ENCODE results near the gene CES5A.

CES5A gene

DNA sequence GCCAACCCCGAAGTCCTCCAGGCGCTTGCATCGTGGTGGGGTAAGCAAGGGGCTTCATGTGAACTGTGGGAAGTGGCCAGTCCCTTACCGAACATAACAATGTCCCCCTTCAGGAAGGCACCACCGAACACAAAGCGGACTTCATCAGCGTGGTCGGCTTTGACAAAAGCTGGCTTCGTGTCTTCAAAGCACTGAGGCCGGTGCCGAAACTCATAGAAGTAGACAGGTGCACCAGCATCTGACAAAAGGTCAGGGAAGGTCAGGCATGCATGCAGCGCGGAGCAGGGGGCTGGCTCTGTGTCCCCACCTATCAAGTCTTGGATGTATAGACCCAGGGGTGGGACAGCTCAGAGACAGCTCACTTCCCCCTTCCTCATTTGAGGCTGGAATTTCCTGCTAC, 25.6 kb downstream of the CES5A start:
- H3K9me3 ChIP-seq (replicated peaks in 1 of 2; ENCODE audit: control insufficient read depth in 2 of 2, insufficient read depth in 1 of 2, low read depth in 1 of 2, low read length in 2 of 2), result no peaks in the 10 kb centered on the region
- H2BK5ac ChIP-seq (ENCODE audit: low read length), result no peak overlapping the region
- H2AFZ ChIP-seq (ENCODE audit: low read length), result no peak overlapping the region
- no peak overlapping the region for H3K14ac ChIP-seq (ENCODE audit: low read length)
- H2BK120ac ChIP-seq (ENCODE audit: low read depth, low read length), result no peak overlapping the region
- H3K4ac ChIP-seq (ENCODE audit: low read length), result no peak overlapping the region
- no peak overlapping the region for H2AK5ac ChIP-seq (ENCODE audit: low read depth, low read length)
- H4K8ac ChIP-seq (ENCODE audit: low read depth, low read length), result peak overlapping the region; percentile 48
- H4K91ac ChIP-seq (ENCODE audit: low read depth, low read length, poor library complexity), result no peak overlapping the region
- H3K23ac ChIP-seq (ENCODE audit: low read depth, low read length, poor library complexity), result no peak overlapping the region
- no peaks in the 10 kb centered on the region for H3K36me3 ChIP-seq (replicated peaks in 1 of 2; ENCODE audit: control insufficient read depth in 2 of 2, insufficient read depth in 2 of 2, low read length in 2 of 2)
- H3K18ac ChIP-seq (ENCODE audit: low read length), result no peak overlapping the region
- no peak overlapping the region for H2BK15ac ChIP-seq (ENCODE audit: low read length)
- no peaks in the 10 kb centered on the region for H3K4me1 ChIP-seq (ENCODE audit: control insufficient read depth in 2 of 2, insufficient read depth in 1 of 2, low read depth in 1 of 2, low read length in 2 of 2)
- no peak overlapping the region for H3K27ac ChIP-seq (replicated peaks; ENCODE audit: low read length)
- H3K27me3 ChIP-seq (ENCODE audit: control insufficient read depth in 3 of 3, insufficient read depth in 3 of 3, low read depth in 1 of 3, low read length in 3 of 3), result peaks cover 0 to 7% (median 0%) of the 10 kb centered on the region in 3 experiments
- no peak for DNase-seq (ENCODE audit: low spot score)
- H2BK12ac ChIP-seq (ENCODE audit: low read length), result no peak overlapping the region
- H3K9ac ChIP-seq (ENCODE audit: low read depth, low read length, poor library complexity), result no peak overlapping the region
- H3K4me3 ChIP-seq (ENCODE audit: low read length in 2 of 2), result no peak overlapping the region
- WGBS, 2 donors (ENCODE audit: extremely low coverage in 2 of 2, insufficient read length in 2 of 2, insufficient replicate concordance in 1 of 2), result no CpG with 5 or more reads among the region's 13 CpGs
- H3K79me1 ChIP-seq (ENCODE audit: low read depth, low read length), result no peaks in the 10 kb centered on the region
- no peak overlapping the region for H3K4me2 ChIP-seq (ENCODE audit: insufficient read depth, low read length, poor library complexity, severe bottlenecking)

GRCh38 chr16:55846598-55847346, 28.4 kb downstream of the CES5A start:
- Histone ChIP-seq H2AFZ (ENCODE audit: low read length) (no peak overlapping the region), H2BK5ac (ENCODE audit: low read length) (no peak overlapping the region), H3K27me3 (ENCODE audit: control insufficient read depth in 3 of 3, insufficient read depth in 3 of 3, low read depth in 1 of 3, low read length in 3 of 3) (peaks cover 0 to 7% (median 0%) of the 10 kb centered on the region in 3 experiments), H3K4me1 (ENCODE audit: control insufficient read depth in 2 of 2, insufficient read depth in 1 of 2, low read depth in 1 of 2, low read length in 2 of 2) (no peaks in the 10 kb centered on the region), H2AK5ac (ENCODE audit: low read depth, low read length) (no peak overlapping the region), H3K23ac (ENCODE audit: low read depth, low read length, poor library complexity) (no peak overlapping the region), H3K36me3 (replicated peaks in 1 of 2; ENCODE audit: control insufficient read depth in 2 of 2, insufficient read depth in 2 of 2, low read length in 2 of 2) (no peaks in the 10 kb centered on the region), H2BK15ac (ENCODE audit: low read length) (no peak overlapping the region), H4K8ac (ENCODE audit: low read depth, low read length) (no peak overlapping the region), H3K27ac (replicated peaks; ENCODE audit: low read length) (no peak overlapping the region), H3K9ac (ENCODE audit: low read depth, low read length, poor library complexity) (no peak overlapping the region), H3K4me2 (ENCODE audit: insufficient read depth, low read length, poor library complexity, severe bottlenecking) (no peak overlapping the region), H3K9me3 (replicated peaks in 1 of 2; ENCODE audit: control insufficient read depth in 2 of 2, insufficient read depth in 1 of 2, low read depth in 1 of 2, low read length in 2 of 2) (no peaks in the 10 kb centered on the region), H3K4ac (ENCODE audit: low read length) (no peak overlapping the region), H2BK12ac (ENCODE audit: low read length) (no peak overlapping the region), H3K14ac (ENCODE audit: low read length) (no peak overlapping the region), H2BK120ac (ENCODE audit: low read depth, low read length) (no peak overlapping the region), H3K4me3 (ENCODE audit: low read length in 2 of 2) (no peak overlapping the region), H3K79me1 (ENCODE audit: low read depth, low read length) (no peaks in the 10 kb centered on the region), H4K91ac (ENCODE audit: low read depth, low read length, poor library complexity) (no peak overlapping the region), H3K18ac (ENCODE audit: low read length) (no peak overlapping the region)
- no CpG with 5 or more reads among the region's 11 CpGs for WGBS, 2 donors (ENCODE audit: extremely low coverage in 2 of 2, insufficient read length in 2 of 2, insufficient replicate concordance in 1 of 2)
- DNase-seq (ENCODE audit: low spot score), result no peak

- no peak overlapping the region for H3K4me2 ChIP-seq (ENCODE audit: insufficient read depth, low read length, poor library complexity, severe bottlenecking)
- no peak overlapping the region for H3K9ac ChIP-seq (ENCODE audit: low read depth, low read length, poor library complexity)
- H3K14ac ChIP-seq (ENCODE audit: low read length), result no peak overlapping the region
- H3K27me3 ChIP-seq (ENCODE audit: control insufficient read depth in 3 of 3, insufficient read depth in 3 of 3, low read depth in 1 of 3, low read length in 3 of 3), result peaks cover 0 to 7% (median 0%) of the 10 kb centered on the region in 3 experiments
- H4K91ac ChIP-seq (ENCODE audit: low read depth, low read length, poor library complexity), result no peak overlapping the region
- H3K9me3 ChIP-seq (replicated peaks in 1 of 2; ENCODE audit: control insufficient read depth in 2 of 2, insufficient read depth in 1 of 2, low read depth in 1 of 2, low read length in 2 of 2), result no peaks in the 10 kb centered on the region
- no CpG with 5 or more reads among the region's 2 CpGs for WGBS, 2 donors (ENCODE audit: extremely low coverage in 2 of 2, insufficient read length in 2 of 2, insufficient replicate concordance in 1 of 2)
- H2BK120ac ChIP-seq (ENCODE audit: low read depth, low read length), result no peak overlapping the region
- no peak overlapping the region for H2AK5ac ChIP-seq (ENCODE audit: low read depth, low read length)
- no peaks in the 10 kb centered on the region for H3K36me3 ChIP-seq (replicated peaks in 1 of 2; ENCODE audit: control insufficient read depth in 2 of 2, insufficient read depth in 2 of 2, low read length in 2 of 2)
- H2BK5ac ChIP-seq (ENCODE audit: low read length), result no peak overlapping the region
- H3K4me3 ChIP-seq (ENCODE audit: low read length in 2 of 2), result no peak overlapping the region
- H3K27ac ChIP-seq (replicated peaks; ENCODE audit: low read length), result no peak overlapping the region
- no peaks in the 10 kb centered on the region for H3K79me1 ChIP-seq (ENCODE audit: low read depth, low read length)
- no peak overlapping the region for H3K4ac ChIP-seq (ENCODE audit: low read length)
- no peak overlapping the region for H3K23ac ChIP-seq (ENCODE audit: low read depth, low read length, poor library complexity)
- H4K8ac ChIP-seq (ENCODE audit: low read depth, low read length), result no peak overlapping the region
- no peak overlapping the region for H2BK15ac ChIP-seq (ENCODE audit: low read length)
- H3K4me1 ChIP-seq (ENCODE audit: control insufficient read depth in 2 of 2, insufficient read depth in 1 of 2, low read depth in 1 of 2, low read length in 2 of 2), result no peaks in the 10 kb centered on the region
- no peak overlapping the region for H2BK12ac ChIP-seq (ENCODE audit: low read length)
- no peak for DNase-seq (ENCODE audit: low spot score)
- no peak overlapping the region for H2AFZ ChIP-seq (ENCODE audit: low read length)
- H3K18ac ChIP-seq (ENCODE audit: low read length), result no peak overlapping the region
These were observed 32.1 kb downstream of the CES5A start for GRCh38 chr16:55843105-55843395.

- H3K4me3 ChIP-seq (ENCODE audit: low read length in 2 of 2), result no peak overlapping the region
- no peak overlapping the region for H3K23ac ChIP-seq (ENCODE audit: low read depth, low read length, poor library complexity)
- no peak overlapping the region for H3K4ac ChIP-seq (ENCODE audit: low read length)
- no peak overlapping the region for H3K18ac ChIP-seq (ENCODE audit: low read length)
- WGBS, 2 donors (ENCODE audit: extremely low coverage in 2 of 2, insufficient read length in 2 of 2, insufficient replicate concordance in 1 of 2), result no CpG with 5 or more reads among the region's 11 CpGs
- H2AFZ ChIP-seq (ENCODE audit: low read length), result no peak overlapping the region
- H2BK12ac ChIP-seq (ENCODE audit: low read length), result no peak overlapping the region
- no peaks in the 10 kb centered on the region for H3K4me1 ChIP-seq (ENCODE audit: control insufficient read depth in 2 of 2, insufficient read depth in 1 of 2, low read depth in 1 of 2, low read length in 2 of 2)
- H4K8ac ChIP-seq (ENCODE audit: low read depth, low read length), result peak overlapping the region; percentile 72
- peaks cover 0 to 7% (median 0%) of the 10 kb centered on the region in 3 experiments for H3K27me3 ChIP-seq (ENCODE audit: control insufficient read depth in 3 of 3, insufficient read depth in 3 of 3, low read depth in 1 of 3, low read length in 3 of 3)
- H2BK5ac ChIP-seq (ENCODE audit: low read length), result no peak overlapping the region
- H3K4me2 ChIP-seq (ENCODE audit: insufficient read depth, low read length, poor library complexity, severe bottlenecking), result no peak overlapping the region
- no peak overlapping the region for H2BK15ac ChIP-seq (ENCODE audit: low read length)
- no peaks in the 10 kb centered on the region for H3K9me3 ChIP-seq (replicated peaks in 1 of 2; ENCODE audit: control insufficient read depth in 2 of 2, insufficient read depth in 1 of 2, low read depth in 1 of 2, low read length in 2 of 2)
- H2AK5ac ChIP-seq (ENCODE audit: low read depth, low read length), result no peak overlapping the region
- H3K27ac ChIP-seq (replicated peaks; ENCODE audit: low read length), result no peak overlapping the region
- H3K14ac ChIP-seq (ENCODE audit: low read length), result no peak overlapping the region
- peak; percentile 51 for DNase-seq (ENCODE audit: low spot score)
- no peak overlapping the region for H4K91ac ChIP-seq (ENCODE audit: low read depth, low read length, poor library complexity)
- H3K9ac ChIP-seq (ENCODE audit: low read depth, low read length, poor library complexity), result no peak overlapping the region
- no peak overlapping the region for H2BK120ac ChIP-seq (ENCODE audit: low read depth, low read length)
- H3K36me3 ChIP-seq (replicated peaks in 1 of 2; ENCODE audit: control insufficient read depth in 2 of 2, insufficient read depth in 2 of 2, low read length in 2 of 2), result no peaks in the 10 kb centered on the region
- H3K79me1 ChIP-seq (ENCODE audit: low read depth, low read length), result no peaks in the 10 kb centered on the region
These were observed 32.6 kb downstream of the CES5A start for GRCh38 chr16:55842369-55843104.

Data from neuronal stem cell (in vitro differentiated cells).